Keratinocyte (primary cell): ENCODE data around the gene MTHFD2.

Experiments used
- CTCF ChIP-seq, 3 experiments: IDR thresholded peaks in 1 of 3; conservative IDR thresholded peaks in 1 of 3; optimal IDR thresholded peaks in 1 of 3; 2 replicates in 2 of 3; 3 replicates in 1 of 3; pipeline versions ENCODE3 to v1.5.1; 2011; ENCODE audit warnings: low read length in 3 of 3, mild to moderate bottlenecking in 3 of 3, moderate library complexity in 2 of 3, control low read depth in 1 of 3, inconsistent platforms in 1 of 3; ENCODE audit not compliant: insufficient read depth in 2 of 3; ENCODE audit errors: extremely low read depth in 1 of 3
- EZH2 ChIP-seq: IDR thresholded peaks from one replicate; pipeline ENCODE4 v1.6.1; 2012; ENCODE audit warnings: inconsistent platforms, mild to moderate bottlenecking, low read length, moderate library complexity

DNA sequence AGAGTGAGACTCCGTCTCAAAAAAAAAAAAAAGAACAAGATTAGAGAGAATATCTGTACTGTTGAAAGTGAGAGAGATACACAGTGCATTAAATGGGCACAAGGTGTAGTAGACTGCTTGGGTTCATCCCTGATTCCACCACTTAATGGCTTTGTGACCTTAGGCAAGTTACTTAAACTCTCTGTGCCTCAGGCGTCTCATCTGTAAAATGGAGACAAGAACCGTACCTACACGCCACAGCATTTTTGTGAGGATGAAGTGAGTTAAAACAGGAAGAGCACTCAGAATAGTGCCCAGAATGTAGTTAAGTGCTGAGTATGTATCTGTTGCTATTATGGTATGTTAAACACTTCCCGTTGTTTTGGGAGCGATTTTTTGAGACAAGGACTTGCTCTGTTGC lies 64.3 kb downstream of the MTHFD2 start:
- TF ChIP-seq CTCF (optimal IDR thresholded peaks at IDR 0.05 in 1 of 3, IDR thresholded peaks at IDR 0.05 in 1 of 3, conservative IDR thresholded peaks at IDR 0.05 in 1 of 3; ENCODE audit: extremely low read depth in 1 of 3, insufficient read depth in 2 of 3, low read length in 3 of 3) (no peak), EZH2 (no peak)
